Superior temporal gyrus (tissue), 1 donor: Measurements from ENCODE around the gene CHPF2.

Experiments
- DNase-seq: peaks from one replicate; pipeline ENCODE4 v3.0.0-alpha.2; 2016; ENCODE audit errors: extremely low spot score

The CHPF2 gene

DNA sequence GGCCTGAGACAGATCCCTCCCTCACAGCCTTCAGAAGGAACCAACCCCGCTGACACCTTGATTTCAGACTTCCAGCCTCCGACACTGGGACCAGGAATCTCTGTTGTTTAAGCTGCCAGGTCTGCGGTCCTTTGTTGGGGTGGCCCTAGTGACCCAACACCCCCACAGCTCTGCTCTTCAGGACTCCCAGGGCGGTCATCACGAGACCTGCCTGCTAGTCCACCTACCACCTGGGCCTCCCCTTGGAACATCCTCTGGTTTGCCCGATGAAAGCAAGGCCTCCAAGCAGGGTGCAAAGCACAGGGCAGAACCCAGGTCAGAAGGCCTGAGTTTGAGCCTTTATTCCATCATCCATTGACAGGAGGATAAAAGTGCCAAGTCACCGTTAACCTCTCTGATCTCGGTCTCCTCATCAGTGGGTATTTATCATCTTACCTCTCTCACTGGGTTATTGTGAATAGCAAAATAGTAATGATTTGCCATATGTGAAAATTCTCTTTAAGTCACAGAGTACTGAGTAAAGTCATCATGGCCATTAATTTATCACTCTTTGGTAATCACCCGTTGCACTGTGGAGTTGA, 33.2 kb downstream of the CHPF2 start:
- no peak for DNase-seq

DNA sequence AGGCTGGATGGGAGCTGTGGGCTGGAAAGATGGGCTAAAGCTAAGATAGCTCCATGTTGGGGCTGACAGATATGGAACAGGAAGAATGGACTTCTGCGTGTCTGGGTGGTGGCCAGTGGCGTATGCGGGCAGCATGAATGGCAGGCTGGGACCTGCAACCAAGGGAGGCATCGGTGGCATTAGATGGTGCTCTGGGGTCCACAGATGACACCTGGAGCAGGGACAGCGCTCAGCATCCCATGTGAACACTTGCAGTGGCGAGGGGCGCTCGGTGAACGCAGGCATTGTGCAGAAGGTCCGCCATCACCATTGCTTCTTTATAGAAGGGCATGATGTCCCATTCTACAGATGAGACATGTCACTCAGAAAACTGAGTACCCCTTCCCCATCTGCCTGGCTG, 37.2 kb downstream of the CHPF2 start:
- DNase-seq: no peak

DNA sequence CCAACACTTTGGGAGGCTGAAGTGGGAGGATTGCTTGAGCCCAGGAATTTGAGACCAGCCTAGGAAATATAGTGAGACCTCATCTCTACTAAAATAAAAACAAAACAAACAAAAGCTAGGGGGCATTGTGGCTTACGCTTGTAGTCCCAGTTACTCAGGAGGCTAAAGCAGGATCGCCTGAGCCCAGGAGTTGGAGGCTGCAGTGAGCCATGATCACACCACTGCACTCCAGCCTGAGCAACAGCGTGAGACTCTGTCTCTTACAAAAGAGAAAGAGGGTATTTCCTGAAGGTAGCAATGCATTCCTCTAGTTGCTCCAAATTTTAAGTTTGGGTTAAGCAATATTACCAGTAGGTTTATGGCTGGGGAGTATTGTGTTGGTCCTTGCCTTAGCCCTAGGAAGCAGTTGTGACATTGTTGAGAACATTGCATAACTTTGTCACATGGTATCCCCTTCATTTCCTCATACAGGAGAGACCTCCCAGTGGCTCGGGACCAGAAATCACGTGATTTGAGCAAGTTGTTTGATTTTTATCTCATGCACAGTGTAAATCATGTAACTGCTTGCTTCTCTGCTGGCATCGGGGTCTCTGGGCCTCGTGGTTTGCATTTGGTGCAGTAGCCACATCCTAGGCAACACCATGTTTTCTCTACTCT, 39.5 kb downstream of the CHPF2 start:
- DNase-seq: peak; percentile 46

DNA sequence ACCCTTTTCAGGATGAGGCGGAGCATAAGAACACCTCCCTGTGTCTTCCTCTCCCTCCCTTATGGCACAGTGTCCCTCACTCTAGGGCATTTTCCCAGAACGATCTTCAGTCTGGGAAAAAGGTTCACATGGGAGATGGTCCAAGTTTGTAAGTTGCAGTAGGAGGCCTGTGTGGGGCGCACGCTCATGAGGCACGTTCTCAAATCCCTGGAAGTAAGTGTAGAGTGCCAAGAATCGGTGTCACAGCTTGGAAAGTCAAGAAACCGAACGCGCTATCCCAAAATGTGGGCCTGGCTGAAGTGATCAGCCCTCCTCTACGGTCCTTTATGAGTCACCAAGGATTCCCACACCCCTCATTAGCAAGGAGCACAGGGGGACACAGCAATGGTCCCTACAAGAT, 40.1 kb downstream of the CHPF2 start:
- DNase-seq: no peak

DNA sequence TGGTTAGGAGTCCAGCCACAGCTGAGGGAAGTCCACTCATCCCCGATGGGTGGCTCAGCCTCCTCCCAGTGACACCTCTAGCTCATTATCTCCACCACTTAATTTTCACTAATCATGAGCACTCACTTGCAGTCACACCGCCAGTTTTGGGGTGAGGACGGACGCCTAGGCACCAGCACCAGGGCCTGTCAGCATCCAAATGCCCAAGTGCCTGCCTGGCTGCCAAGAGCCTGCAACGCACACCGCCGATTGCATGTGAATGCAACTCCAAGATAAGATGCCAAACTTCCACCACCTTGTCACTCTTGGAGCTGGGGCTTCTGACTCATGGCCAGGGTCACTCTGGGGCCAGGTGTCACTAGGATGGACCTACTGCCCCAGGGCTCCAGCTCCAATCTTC, 40.6 kb downstream of the CHPF2 start:
- no peak for DNase-seq

DNA sequence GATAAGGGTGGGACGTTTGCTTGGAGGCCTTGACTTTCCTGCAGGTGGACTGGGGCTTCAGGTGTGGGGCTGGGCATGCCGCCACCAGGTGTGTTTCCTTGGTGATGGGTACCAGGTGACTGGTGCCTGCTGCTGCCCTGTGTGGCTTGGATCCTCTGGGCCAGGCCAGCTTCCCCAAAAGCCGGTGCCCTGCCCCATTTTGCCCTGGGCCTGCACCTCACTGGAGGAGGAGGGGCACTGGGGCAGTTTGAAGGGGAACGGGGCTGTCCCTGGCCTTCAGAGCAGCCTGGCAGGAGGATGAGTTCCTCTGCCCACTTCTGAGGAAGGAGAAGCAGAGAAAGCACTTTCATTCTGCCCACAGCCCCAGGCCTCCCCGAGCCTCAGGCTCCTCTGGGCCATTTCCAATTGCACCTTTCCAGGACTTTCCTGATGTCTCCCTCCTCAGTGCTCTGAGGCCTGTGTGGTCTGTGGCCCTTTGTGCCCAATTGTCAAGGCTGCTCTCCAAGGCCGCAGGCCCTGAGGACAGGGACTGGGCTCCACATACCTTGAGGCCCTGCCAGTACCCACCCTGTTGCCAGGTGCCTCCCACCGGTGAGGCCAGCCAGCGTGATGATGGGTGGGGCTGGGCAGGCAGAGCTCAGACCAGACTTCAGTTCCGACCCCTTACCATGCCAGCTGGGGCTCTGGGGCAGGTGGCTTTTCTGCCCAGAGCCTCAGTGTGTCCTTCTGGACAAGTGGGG, 41.5 kb downstream of the CHPF2 start:
- DNase-seq: no peak

DNA sequence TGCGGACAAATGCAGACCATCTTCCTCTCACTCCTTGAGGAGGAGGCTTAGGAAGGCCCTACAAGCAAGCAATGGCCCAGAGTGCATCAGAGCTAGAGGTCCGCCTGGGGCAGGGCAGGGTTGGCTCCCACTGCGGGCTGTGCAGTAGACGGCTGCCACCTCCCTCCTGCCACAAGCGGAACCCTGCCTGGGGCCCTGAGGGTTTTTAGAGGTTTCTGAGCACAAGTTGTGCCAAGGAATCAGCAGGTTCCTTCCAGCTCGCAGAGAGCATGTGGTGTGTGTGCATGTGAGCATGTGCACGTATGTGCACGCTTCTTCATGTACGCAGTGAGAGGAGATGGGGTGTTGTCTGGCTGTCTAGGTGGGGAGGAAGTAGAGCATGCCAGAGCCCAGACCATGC, 42.1 kb downstream of the CHPF2 start:
- no peak for DNase-seq

DNA sequence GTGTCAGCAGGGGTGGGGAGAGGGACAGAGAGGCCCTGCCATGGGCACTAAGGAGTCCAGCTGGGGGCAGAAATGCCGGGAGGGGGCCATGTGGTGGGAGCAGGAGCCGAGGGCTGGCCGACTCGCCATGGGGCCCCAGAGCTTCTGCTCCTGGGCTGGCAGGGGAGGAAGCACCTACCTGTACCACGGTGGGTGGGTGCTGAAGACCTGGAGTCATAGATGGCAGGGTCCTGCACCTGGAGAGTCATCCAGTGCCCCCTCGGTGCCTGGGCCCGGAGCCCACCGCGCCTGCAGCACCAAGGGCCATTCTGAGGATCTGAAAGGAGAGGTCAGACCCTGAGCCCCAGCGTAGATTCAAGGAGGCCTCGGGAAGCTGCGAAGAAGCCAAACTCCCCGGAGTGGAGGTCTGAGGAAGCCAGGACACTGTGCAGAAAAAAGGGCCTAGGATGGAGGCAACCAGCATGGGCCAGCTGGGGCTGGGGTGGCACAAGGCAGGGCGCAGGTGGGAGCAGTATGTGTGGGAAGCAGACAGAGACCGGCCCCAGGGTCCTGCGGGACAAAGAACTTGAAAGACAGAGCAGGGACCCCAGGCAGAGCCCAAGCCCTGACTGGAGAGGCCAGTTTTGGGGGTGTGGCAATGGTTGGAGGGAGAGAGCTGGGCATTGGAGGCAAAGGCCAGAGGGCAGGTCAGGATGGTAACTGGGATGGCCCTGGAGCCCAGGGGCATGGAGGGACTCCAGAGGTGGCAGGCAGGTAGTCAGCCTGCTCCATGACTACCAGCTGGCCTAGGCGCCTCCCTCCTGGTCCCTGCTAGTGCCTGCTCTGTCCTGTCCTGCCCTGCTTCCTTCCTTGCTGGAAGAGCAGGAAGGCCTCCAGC, 42.9 kb downstream of the CHPF2 start:
- DNase-seq: no peak

DNA sequence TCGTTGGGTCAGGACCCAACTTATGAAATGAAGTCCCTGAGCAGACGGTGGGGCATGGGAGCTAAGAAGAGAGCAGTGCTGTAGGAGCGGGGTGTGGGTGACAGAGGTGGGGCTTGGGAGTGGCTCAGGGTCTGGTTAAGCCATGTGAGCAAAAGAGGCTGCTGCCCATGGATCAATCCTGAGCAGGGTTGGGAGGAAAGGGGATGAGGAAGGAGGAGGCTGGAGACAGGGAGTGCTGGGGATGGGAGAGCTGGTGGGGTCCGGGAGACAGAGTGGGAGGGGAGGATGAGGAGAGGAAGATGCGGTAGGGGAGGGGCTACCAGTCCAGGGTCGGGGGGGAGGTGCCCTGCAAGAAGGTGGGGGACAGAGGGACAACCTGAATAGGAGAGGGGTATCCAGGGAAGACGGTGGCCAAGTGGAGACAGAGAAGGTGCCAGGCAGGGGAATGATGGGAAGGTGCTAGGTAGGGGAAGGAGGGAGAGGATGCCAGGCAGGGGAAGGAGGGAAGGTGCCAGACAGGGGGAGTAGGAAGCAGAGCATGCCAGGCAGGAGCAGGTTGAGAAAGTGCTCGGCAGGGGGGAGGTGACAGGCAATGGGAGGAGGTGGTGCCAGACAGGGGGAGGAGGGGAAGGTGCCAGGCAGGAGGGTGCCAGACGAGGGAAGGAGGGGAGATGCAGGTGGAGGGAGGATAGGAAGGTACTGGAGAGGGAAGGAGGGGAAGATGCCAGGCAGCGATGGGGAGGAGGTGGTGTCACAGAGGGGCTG, 43.7 kb downstream of the CHPF2 start:
- DNase-seq: no peak

DNA sequence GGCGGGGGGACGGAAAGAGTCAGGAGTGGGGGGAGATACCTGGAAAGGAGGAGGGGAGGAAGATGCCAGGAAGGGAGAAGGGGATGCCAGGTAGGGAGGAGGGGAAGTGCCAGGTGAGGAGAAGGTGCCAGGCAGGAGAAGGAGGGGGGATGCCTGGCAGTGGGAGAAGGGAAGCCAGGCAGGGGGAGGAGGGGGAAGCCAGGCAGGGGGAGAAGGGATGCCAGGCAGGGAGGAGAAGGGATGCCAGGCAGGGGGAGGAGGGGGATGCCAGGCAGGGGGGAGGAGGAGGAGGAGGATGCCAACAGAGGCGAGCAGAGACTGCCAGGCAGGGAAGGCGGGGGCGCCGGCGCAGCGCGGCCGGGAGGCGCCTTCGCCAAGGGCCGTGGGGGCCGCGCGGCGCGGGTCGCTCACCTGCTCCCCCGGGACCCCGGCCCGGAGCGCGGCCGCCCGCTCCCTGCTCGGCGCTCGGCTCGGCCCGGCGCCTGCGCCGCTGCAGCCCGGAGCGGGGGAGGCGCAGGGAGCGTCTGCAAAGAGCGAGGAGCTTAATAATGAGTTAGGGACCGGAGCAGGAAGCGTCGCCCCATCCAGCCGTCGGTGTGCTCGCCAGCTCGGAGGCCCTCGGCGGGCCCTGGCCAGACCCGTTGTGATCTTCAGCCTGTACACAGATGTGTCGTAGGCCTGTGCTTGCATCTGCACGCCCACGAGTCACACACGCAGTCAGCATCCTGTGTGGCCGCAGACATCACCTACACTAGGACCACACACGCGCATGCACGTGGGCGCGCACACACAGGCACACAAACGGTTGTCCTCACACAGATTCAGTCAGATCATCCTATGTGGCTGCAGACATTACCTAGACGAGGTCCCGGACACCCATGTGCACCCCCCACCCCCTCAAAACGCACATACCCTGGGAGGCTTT, 44.6 kb downstream of the CHPF2 start:
- DNase-seq: peak; percentile 59

DNA sequence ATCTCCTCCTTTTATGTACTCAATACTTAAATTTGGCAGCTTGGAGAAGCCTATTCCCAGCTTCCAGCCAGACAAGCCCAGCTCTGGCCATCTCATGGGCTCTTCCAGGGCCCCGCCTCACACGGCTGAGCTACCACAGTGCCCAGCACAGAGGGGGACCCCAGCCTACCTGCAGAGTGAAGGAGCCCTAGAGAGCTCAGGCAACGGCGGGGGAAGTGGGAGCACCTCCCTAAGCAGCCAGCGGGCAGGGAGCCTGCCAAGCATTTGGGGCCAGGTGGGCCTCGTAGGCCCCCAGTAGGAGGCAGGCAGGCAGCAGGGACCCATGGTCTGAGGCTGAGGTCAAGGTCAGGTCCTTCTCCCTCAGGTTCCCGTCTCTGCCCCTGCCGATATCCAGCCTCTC, 45.3 kb downstream of the CHPF2 start:
- no peak for DNase-seq

DNA sequence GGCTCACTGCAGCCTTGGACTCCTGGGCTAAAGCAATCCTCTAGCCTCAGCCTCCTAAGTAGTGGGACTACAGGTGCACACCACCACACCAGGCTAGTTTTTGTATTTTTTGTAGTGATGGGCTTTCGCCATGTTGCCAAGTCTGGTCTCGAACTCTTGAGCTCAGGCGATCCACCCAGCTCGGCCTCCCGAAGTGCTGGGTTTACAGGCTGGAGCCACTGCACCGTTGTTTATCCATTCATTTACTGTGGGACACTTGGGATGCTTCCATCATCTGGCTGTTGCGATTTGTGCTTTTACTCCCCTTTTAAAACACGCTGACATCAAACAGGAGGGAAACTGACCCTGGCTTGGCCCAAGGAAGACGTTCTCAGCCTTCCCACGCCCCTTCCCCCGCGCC, 46.7 kb downstream of the CHPF2 start:
- no peak for DNase-seq

DNA sequence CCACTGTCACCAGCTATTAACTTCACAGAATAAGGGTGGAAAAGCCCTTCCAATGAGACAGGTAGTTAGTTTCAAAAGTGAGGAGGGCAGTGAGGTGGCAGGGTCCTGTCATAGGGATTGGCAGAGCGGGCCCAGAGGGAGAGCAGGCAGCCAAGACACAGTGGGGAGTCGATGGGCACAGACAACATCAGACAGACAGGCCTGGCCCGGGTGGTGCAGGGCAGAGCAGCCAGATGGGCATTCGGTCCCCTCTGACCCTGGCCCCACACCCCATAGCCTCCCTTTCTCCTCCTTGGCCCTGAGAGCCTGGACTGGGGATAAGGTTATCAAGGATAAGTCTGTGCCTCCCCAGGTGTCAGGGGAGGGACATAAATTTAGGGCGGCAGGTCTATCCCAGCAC, 47.6 kb downstream of the CHPF2 start:
- DNase-seq: no peak

DNA sequence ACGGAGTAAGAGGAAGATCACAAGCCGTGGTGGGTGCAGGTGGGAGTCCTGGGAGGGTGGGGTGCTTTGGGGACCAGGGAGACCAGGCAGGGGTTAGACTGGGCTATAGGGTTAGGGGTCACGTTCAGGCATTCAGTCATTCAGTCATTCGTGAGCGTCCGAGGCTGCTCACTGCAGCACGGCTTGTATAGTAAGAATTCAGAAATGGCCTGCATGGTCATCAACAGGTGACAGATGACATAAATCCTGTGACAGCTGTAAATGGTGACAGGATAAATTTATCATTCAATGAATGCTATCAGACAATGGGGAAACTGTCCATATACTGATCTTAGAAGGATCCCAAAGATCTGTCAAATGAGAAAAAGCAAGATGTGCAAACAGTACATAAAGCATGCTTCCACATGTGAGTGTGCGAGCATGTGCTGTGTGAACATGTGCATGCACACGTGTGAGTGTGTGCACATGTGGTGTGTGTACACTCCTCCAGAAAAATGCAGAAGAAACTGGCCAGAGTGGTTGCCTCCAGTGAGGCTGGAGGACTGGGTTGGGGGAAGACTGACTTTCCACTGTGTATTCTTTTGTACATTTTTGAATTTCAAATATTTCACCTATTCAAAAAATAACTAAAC, 48.2 kb downstream of the CHPF2 start:
- DNase-seq: no peak

DNA sequence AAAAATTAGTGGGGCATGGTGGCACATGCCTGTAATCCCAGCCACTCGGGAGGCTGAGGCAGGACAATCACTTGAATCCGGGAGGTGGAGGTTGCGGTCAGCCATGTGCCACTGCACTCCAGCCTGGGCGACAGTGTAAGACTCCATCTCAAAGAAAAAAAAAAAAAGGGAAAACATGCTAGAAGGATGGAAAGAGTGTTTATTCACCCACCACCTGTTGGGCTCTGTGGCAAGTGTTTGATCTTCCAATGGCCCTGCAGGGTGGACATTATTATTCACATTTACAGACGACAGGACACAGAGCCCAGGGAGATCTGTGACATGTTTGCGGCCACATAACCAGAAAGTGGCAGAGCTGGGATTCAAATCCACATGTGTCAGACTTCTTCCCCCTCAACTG, 49.4 kb downstream of the CHPF2 start:
- no peak for DNase-seq

DNA sequence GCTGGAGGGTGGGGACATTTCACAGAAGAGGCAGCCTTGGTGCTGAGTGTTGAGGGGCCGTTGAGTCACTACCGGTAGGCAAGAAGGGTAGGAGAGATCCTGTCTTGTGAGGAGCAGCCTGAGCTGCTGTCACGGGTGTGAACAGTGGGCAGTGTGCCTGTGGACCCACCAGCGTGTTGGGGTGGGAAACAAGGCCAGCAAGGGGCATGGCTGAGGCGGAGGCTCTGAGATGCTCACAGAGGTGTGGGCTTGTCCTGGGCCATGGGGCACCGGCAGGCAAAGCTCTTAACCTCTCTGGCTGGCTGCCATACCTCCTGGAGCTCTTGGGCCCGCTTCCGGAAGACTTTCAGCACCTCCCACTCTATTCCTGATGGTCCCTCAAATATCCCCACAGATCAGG, 49.8 kb downstream of the CHPF2 start:
- no peak for DNase-seq

DNA sequence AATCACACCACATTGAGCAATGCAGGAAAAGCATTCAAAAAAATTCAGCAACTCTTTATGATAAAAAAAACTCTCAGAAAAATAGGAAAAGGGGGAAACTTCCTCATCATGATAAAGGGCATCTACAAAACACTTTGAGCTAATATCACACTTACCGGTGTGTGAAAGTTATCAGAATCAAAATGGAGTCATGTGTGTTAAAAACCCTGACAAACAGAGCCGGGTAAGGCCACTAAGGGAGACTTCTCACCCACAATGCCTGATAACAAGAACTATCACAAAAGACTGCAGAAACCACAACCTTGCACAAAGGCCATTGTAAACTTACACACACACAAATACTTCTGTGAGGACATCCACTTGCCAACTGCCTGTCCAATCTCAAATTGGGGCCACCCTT, 51.0 kb downstream of the CHPF2 start:
- DNase-seq: no peak

DNA sequence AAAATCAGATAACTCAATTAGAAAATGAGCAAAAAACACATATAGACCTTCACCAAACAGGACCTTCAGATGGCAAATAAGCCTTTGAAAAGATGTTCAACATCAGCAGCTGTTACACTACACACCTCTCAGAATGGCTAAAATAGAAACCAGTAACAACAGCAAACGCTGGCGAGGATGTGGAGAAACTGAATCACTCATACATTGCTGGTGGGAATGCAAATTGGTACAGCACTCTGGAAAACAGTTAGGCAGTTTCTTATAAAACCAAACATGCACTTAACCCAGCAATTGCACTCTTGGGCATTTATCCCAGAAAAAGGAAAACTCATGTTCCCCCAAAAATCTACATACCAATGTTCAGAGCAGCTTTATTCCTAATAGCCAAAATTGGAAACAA, 53.9 kb downstream of the CHPF2 start:
- DNase-seq: no peak
